DOHH2 (cell line): Measurements from ENCODE around the gene TTC28.

Source experiments
- H3F3A ChIP-seq: fragments of 200-600 bp; sonication (generic), shearing (Covaris generic); 2 replicates; pipeline ENCODE4 v1.6.0; 2016; ENCODE audit warnings: antibody characterized with exemption, mild to moderate bottlenecking; ENCODE audit not compliant: control insufficient read depth, insufficient read depth
- H3K27ac ChIP-seq: fragments of 200-600 bp; sonication (generic); 2 replicates; pipeline ENCODE4 v1.5.1; 2014; ENCODE audit warnings: low read depth, mild to moderate bottlenecking, low read length, moderate library complexity
- H3K27me3 ChIP-seq: fragments of 200-600 bp; sonication (generic); 2 replicates; pipeline ENCODE4 v1.6.1; 2014; ENCODE audit warnings: mild to moderate bottlenecking, low read length, mixed read lengths; ENCODE audit not compliant: control insufficient read depth
- H3K36me3 ChIP-seq: fragments of 200-600 bp; sonication (generic); 2 replicates; pipeline ENCODE4 v1.6.1; 2014; ENCODE audit warnings: mild to moderate bottlenecking, low read length, moderate library complexity, mixed read lengths; ENCODE audit not compliant: control insufficient read depth
- H3K4me1 ChIP-seq: fragments of 200-600 bp; sonication (generic); 2 replicates; pipeline ENCODE4 v1.6.1; 2014; ENCODE audit warnings: mild to moderate bottlenecking, low read length, mixed read lengths; ENCODE audit not compliant: control insufficient read depth
- H3K4me2 ChIP-seq: fragments of 200-600 bp; sonication (generic); 2 replicates; pipeline ENCODE4 v1.6.0; 2014; ENCODE audit warnings: mild to moderate bottlenecking, low read length, moderate library complexity
- H3K4me3 ChIP-seq: fragments of 200-600 bp; sonication (generic); 2 replicates; pipeline ENCODE4 v1.5.1; 2014; ENCODE audit warnings: mild to moderate bottlenecking, low read length, mixed read lengths
- H3K79me2 ChIP-seq: fragments of 200-600 bp; sonication (generic); 2 replicates; pipeline ENCODE4 v1.6.1; 2014; ENCODE audit warnings: mild to moderate bottlenecking, low read length, mixed read lengths; ENCODE audit not compliant: control insufficient read depth
- H3K9me2 ChIP-seq: fragments of 200-600 bp; sonication (generic); replicated peaks from 2 replicates; pipeline ENCODE4 v1.6.1; 2014; ENCODE audit warnings: mild to moderate bottlenecking, low read length, mixed read lengths; ENCODE audit not compliant: control insufficient read depth
- H3K9me3 ChIP-seq: fragments of 200-600 bp; sonication (generic); 2 replicates; pipeline ENCODE4 v1.6.1; 2014; ENCODE audit warnings: antibody characterized with exemption, low read length, mixed read lengths; ENCODE audit not compliant: control insufficient read depth, insufficient read depth
- H4K20me1 ChIP-seq: fragments of 200-600 bp; sonication (generic); 2 replicates; pipeline ENCODE4 v1.6.0; 2014; ENCODE audit warnings: low read depth, mild to moderate bottlenecking, antibody characterized with exemption, low read length, moderate library complexity; ENCODE audit not compliant: control insufficient read depth, insufficient read depth
- CTCF ChIP-seq: fragments of 200-600 bp; sonication (generic); IDR thresholded peaks from one replicate; pipeline ENCODE4 v1.5.1; 2014; ENCODE audit warnings: antibody characterized with exemption, mild to moderate bottlenecking, low read depth, low read length; ENCODE audit not compliant: poor library complexity, severe bottlenecking
- EZH2phosphoT487 ChIP-seq: fragments of 200-600 bp; sonication (generic); IDR thresholded peaks from 2 replicates; pipeline ENCODE4 v1.6.1; 2017; ENCODE audit warnings: borderline replicate concordance, mild to moderate bottlenecking, antibody characterized with exemption, low read length, moderate library complexity, mixed read lengths

The TTC28 gene

DNA sequence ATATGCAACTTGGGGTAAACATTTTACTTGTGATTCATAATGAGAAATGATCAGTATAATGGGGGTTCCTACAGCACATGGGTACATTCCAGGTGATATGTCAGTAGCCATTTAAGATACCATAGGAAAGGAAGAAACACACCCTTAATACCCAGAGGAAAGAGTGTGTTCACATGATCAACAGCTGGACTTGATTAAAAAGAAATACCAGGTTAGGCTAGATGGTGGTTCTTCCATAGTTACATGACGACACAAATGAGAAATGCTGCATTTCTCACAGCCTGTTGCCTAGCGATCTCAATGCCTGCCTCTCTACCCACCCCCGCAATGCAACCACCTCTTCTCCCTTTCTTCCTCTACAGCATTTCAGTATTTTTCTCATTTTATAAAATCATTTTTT is 96.8 kb downstream of the TTC28 start:
- Histone ChIP-seq H3K36me3 (no peaks in the 10 kb centered on the region), H3K9me3 (no peaks in the 10 kb centered on the region), H3K9me2 (no peaks in the 10 kb centered on the region), H3K27ac (no peak overlapping the region), H3K4me3 (no peak overlapping the region), H3K4me2 (no peak overlapping the region), H4K20me1 (no peaks in the 10 kb centered on the region), H3K79me2 (no peaks in the 10 kb centered on the region), H3K4me1 (no peaks in the 10 kb centered on the region), H3F3A (no peaks in the 10 kb centered on the region), H3K27me3 (0 out of 2 replicates have a peak, but pooled peaks cover 2% of the 10 kb centered on the region)
- TF ChIP-seq EZH2phosphoT487: no peak
- no peak for TF ChIP-seq CTCF

DNA sequence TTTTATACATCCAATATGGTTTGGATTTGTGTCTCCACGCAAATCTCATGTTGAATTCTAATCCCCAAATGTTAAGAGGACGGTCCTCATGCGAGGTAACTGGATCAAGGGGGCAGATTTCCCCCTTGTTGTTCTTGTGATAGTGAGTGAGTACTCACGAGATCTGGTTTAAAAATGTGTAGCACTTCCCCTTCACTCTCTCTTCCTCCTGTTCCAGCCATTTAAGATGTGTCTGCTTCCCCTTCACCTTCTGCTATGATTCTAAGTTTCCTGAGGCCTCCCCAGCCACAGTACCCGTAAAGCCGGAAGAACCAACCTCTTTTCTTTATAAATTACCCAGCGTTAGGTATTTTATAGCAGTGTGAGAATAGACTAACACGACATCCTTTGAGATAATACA is 98.6 kb downstream of the TTC28 start:
- no peak overlapping the region for H3K4me2 ChIP-seq
- H3K4me3 ChIP-seq: no peak overlapping the region

GRCh38 chr22:28576162-28576561 is 103.5 kb downstream of the TTC28 start:
- no peaks in the 10 kb centered on the region for H3K9me3 ChIP-seq
- no peaks in the 10 kb centered on the region for H3F3A ChIP-seq
- H3K4me1 ChIP-seq: no peaks in the 10 kb centered on the region
- no peaks in the 10 kb centered on the region for H3K9me2 ChIP-seq
- no peaks in the 10 kb centered on the region for H3K79me2 ChIP-seq
- H3K4me3 ChIP-seq: no peak overlapping the region
- no peak overlapping the region for H3K27ac ChIP-seq
- TF ChIP-seq CTCF (no peak), EZH2phosphoT487 (no peak)
- no peaks in the 10 kb centered on the region for H3K36me3 ChIP-seq
- H3K4me2 ChIP-seq: no peak overlapping the region
- H3K27me3 ChIP-seq: peaks cover 9% of the 10 kb centered on the region
- H4K20me1 ChIP-seq: no peaks in the 10 kb centered on the region

More for the DNA sequence above, 98.6 kb downstream of the TTC28 start:
- no peaks in the 10 kb centered on the region for H3K79me2 ChIP-seq
- H3K27ac ChIP-seq: no peak overlapping the region
- no peaks in the 10 kb centered on the region for H4K20me1 ChIP-seq
- no peak for TF ChIP-seq EZH2phosphoT487
- TF ChIP-seq CTCF: no peak
- H3K9me3 ChIP-seq: no peaks in the 10 kb centered on the region
- H3K36me3 ChIP-seq: no peaks in the 10 kb centered on the region
- peaks cover 5% of the 10 kb centered on the region; the same call in 1 of the 2 replicates for H3K27me3 ChIP-seq
- no peaks in the 10 kb centered on the region for H3K4me1 ChIP-seq
- no peaks in the 10 kb centered on the region for H3K9me2 ChIP-seq
- H3F3A ChIP-seq: no peaks in the 10 kb centered on the region
